NB4 (cell line): ENCODE data around the gene PCSK5.

ENCODE experiments used
- DNase-seq: peaks from one replicate; pipeline ENCODE4 v3.0.0; 2010; ENCODE audit warnings: low read depth
- H3K4me3 ChIP-seq: one replicate; pipeline ENCODE4 v1.5.1; 2011; ENCODE audit warnings: mild to moderate bottlenecking, low read depth, low read length, moderate library complexity
- MAX ChIP-seq: IDR thresholded peaks from 2 replicates; pipeline ENCODE4 v1.6.1; 2011; ENCODE audit warnings: low read depth, low read length
- MYC ChIP-seq: IDR thresholded peaks from 2 replicates; pipeline ENCODE4 v1.6.1; 2011; ENCODE audit warnings: low read depth, low read length
- POLR2A ChIP-seq: IDR thresholded peaks from 2 replicates; pipeline ENCODE4 v1.6.1; 2011; ENCODE audit warnings: mild to moderate bottlenecking; ENCODE audit not compliant: insufficient read length; ENCODE audit errors: extremely low read depth
- TF ChIP-seq, protein P1 (sequence below): IDR thresholded peaks from one replicate; pipeline ENCODE4 v1.5.1; 2012; ENCODE audit warnings: low read depth, low read length

Gene PCSK5

GRCh38 chr9:76405340-76405739 lies 514.9 kb downstream of the PCSK5 start:
- no peak for DNase-seq
- no peak overlapping the region for H3K4me3 ChIP-seq
- TF ChIP-seq POLR2A (no peak), MAX (no peak), MYC (no peak)
- TF ChIP-seq, protein P1, sequence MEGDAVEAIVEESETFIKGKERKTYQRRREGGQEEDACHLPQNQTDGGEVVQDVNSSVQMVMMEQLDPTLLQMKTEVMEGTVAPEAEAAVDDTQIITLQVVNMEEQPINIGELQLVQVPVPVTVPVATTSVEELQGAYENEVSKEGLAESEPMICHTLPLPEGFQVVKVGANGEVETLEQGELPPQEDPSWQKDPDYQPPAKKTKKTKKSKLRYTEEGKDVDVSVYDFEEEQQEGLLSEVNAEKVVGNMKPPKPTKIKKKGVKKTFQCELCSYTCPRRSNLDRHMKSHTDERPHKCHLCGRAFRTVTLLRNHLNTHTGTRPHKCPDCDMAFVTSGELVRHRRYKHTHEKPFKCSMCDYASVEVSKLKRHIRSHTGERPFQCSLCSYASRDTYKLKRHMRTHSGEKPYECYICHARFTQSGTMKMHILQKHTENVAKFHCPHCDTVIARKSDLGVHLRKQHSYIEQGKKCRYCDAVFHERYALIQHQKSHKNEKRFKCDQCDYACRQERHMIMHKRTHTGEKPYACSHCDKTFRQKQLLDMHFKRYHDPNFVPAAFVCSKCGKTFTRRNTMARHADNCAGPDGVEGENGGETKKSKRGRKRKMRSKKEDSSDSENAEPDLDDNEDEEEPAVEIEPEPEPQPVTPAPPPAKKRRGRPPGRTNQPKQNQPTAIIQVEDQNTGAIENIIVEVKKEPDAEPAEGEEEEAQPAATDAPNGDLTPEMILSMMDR: no peak

- no peak overlapping the region for H3K4me3 ChIP-seq
- DNase-seq: no peak
- TF ChIP-seq, protein P1: no peak
- TF ChIP-seq MAX (no peak), MYC (no peak), POLR2A (no peak)
Observed at GRCh38 chr9:76405868-76406267, 515.4 kb downstream of the PCSK5 start.
